SH-SY5Y (cell line): ENCODE results near the gene PIGO.

Source experiments
- GATA2 ChIP-seq: IDR thresholded peaks from 2 replicates; pipeline ENCODE4 v1.6.1; 2011; ENCODE audit warnings: mild to moderate bottlenecking, low read depth, low read length
- GATA3 ChIP-seq: IDR thresholded peaks from 2 replicates; pipeline ENCODE4 v1.6.1; 2011; ENCODE audit warnings: low read depth, mild to moderate bottlenecking, low read length, moderate library complexity

DNA sequence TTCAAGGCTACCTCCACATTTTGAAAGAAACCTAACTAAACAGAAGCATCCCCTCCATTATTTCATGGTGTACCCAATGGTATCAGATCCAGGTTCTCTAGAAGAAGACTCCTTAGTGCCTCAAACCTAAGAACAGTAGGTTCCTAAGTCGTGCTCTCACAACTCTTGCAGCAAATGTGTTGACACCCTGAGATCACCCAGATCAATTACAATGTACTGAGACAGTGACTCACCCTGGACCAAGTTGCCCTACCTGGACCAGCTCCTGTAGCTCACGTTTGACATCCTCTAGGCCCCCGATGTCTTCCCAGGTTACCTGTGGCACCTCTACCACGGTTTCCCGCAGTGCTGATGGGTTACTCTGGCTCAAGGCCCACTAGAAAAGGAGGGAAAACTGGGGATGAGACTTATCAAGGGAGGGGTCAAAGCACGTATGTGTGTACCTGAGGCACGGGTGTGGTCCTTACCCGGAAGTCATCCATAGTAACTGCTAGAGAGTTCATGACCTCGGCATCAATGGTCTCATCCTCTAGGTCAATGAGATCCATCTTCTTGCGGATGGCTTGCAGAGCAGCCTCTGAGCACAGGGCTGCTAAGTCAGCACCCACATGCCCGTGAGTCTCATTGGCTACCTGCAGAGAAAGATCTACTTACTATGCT lies 35.7 kb downstream of the PIGO start:
- TF ChIP-seq GATA2 (no peak), GATA3 (no peak)
